Measurements from ENCODE around the gene MS4A15.

The MS4A15 gene

GRCh38 chr11:60762851-60763691 lies 6.4 kb downstream of the MS4A15 start:
- no peak for TF ChIP-seq POLR2A (IDR thresholded peaks at IDR 0.05; ENCODE audit: low read depth, low read length)
- DNase-seq (ENCODE audit: insufficient read length, low spot score) (no peak), FAIRE-seq (no peak)

- DNase-seq (ENCODE audit: insufficient read length, low spot score): no peak
- TF ChIP-seq POLR2A (IDR thresholded peaks at IDR 0.05; ENCODE audit: low read depth, low read length): no peak
- FAIRE-seq: no peak
Observed at GRCh38 chr11:60763692-60764369, 7.2 kb downstream of the MS4A15 start.

- DNase-seq (ENCODE audit: insufficient read length, low spot score) (no peak), FAIRE-seq (no peak)
- no peak for TF ChIP-seq POLR2A (IDR thresholded peaks at IDR 0.05; ENCODE audit: low read depth, low read length)
Observed at GRCh38 chr11:60764879-60765278, 8.2 kb downstream of the MS4A15 start.

GRCh38 chr11:60765355-60765754 lies 8.7 kb downstream of the MS4A15 start:
- no peak for TF ChIP-seq POLR2A (IDR thresholded peaks at IDR 0.05; ENCODE audit: low read depth, low read length)
- FAIRE-seq (no peak), DNase-seq (ENCODE audit: insufficient read length, low spot score) (no peak)

- TF ChIP-seq POLR2A (IDR thresholded peaks at IDR 0.05; ENCODE audit: low read depth, low read length): no peak
- DNase-seq (ENCODE audit: insufficient read length, low spot score): no peak
- FAIRE-seq: no peak
Observed at GRCh38 chr11:60766547-60766946, 9.9 kb downstream of the MS4A15 start.

- FAIRE-seq (no peak), DNase-seq (ENCODE audit: insufficient read length, low spot score) (no peak)
- no peak for TF ChIP-seq POLR2A (IDR thresholded peaks at IDR 0.05; ENCODE audit: low read depth, low read length)
Observed at GRCh38 chr11:60767388-60767811, 10.7 kb downstream of the MS4A15 start.

GRCh38 chr11:60768202-60768601 lies 11.5 kb downstream of the MS4A15 start:
- no peak for DNase-seq (ENCODE audit: insufficient read length, low spot score)
- no peak for TF ChIP-seq POLR2A (IDR thresholded peaks at IDR 0.05; ENCODE audit: low read depth, low read length)
- FAIRE-seq: no peak

- DNase-seq (ENCODE audit: insufficient read length, low spot score): no peak
- FAIRE-seq: no peak
- TF ChIP-seq POLR2A (IDR thresholded peaks at IDR 0.05; ENCODE audit: low read depth, low read length): no peak
Observed at GRCh38 chr11:60769273-60769672, 12.6 kb downstream of the MS4A15 start.

GRCh38 chr11:60769811-60770210 lies 13.1 kb downstream of the MS4A15 start:
- FAIRE-seq (no peak), DNase-seq (ENCODE audit: insufficient read length, low spot score) (no peak)
- no peak for TF ChIP-seq POLR2A (IDR thresholded peaks at IDR 0.05; ENCODE audit: low read depth, low read length)

GRCh38 chr11:60771146-60771545 lies 14.5 kb downstream of the MS4A15 start:
- no peak for TF ChIP-seq POLR2A (IDR thresholded peaks at IDR 0.05; ENCODE audit: low read depth, low read length)
- DNase-seq (ENCODE audit: insufficient read length, low spot score): no peak
- FAIRE-seq: no peak

- DNase-seq (ENCODE audit: insufficient read length, low spot score) (no peak), FAIRE-seq (no peak)
- no peak for TF ChIP-seq POLR2A (IDR thresholded peaks at IDR 0.05; ENCODE audit: low read depth, low read length)
Observed at GRCh38 chr11:60771879-60772525, 15.3 kb downstream of the MS4A15 start.

- no peak for DNase-seq (ENCODE audit: insufficient read length, low spot score)
- no peak for TF ChIP-seq POLR2A (IDR thresholded peaks at IDR 0.05; ENCODE audit: low read depth, low read length)
- FAIRE-seq: no peak
Observed at GRCh38 chr11:60772666-60773065, 16.0 kb downstream of the MS4A15 start.

GRCh38 chr11:60774726-60775125 lies 18.1 kb downstream of the MS4A15 start:
- FAIRE-seq (no peak), DNase-seq (ENCODE audit: insufficient read length, low spot score) (no peak)
- TF ChIP-seq POLR2A (IDR thresholded peaks at IDR 0.05; ENCODE audit: low read depth, low read length): no peak

GRCh38 chr11:60775420-60775961 lies 18.8 kb downstream of the MS4A15 start:
- DNase-seq (ENCODE audit: insufficient read length, low spot score): peak; percentile 73
- no peak for FAIRE-seq
- TF ChIP-seq POLR2A (IDR thresholded peaks at IDR 0.05; ENCODE audit: low read depth, low read length): no peak
